ENCODE data around the gene PIH1D1.

PIH1D1 gene

DNA sequence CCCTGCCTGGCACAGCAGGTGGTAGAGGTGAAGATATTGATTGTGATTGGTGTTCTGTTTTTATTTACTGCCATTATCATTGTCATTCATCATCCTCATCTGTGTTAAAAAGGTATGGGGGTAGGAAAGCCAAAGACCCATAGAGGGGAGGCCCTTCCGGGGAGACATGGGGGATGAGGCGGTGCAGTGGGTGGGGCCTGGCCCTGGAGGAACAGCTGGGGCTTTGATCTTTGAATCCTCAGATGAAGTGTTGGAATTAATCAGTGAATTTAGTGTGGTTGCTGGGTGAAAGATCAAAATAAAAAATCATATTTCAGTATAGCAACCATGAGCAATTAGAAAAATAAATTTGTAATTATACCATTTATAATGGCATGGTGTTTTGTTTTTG lies 35.8 kb downstream of the PIH1D1 start:
- no peaks in the 10 kb centered on the region for H3K9me3 ChIP-seq (ENCODE audit: control insufficient read depth, insufficient read depth, low read length)
- peaks cover 3% of the 10 kb centered on the region; the same call in 1 of the 2 replicates for H3K4me1 ChIP-seq (ENCODE audit: insufficient read depth, low read length)
- H3K9ac ChIP-seq (ENCODE audit: low read depth, low read length): no peak overlapping the region
- H3K36me3 ChIP-seq (ENCODE audit: insufficient read depth, low read length): no peaks in the 10 kb centered on the region

DNA sequence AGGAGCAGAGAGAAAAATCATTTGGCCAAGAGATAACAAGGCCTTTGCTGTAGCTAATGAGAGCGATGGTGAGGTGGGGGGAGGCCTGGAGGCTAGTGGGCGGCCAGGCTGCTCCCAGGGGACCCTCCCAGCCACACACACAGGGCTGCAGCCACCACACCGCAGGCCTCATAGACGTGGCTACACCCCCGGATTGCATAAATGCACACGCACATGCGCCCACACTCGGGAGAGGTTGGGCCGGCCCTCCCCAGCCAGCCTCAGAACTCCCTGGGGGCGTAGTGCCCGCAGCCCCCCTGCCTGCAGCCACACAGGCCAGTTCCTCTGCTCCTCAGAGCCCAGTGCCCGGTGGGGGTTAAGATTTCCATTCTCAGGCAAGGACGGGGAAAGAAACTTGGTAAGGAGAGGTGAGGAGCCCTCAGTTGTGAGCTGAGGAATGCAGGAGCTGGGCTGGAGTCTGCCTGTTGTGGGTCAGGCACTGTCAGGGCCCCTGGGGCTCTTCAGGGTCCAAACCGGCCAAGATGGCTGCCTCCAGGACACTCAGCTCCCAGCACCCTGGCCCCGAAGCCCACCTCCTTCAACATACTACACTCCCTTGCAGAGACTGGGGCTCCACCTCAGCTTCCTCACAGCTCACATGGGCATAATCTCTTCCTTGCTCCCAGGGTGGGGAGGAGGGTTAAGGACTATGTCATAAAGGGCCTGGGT lies 36.4 kb downstream of the PIH1D1 start:
- H3K4me1 ChIP-seq (ENCODE audit: insufficient read depth, low read length): peaks cover under 1% of the 10 kb centered on the region; the same call in 1 of the 2 replicates
- H3K9me3 ChIP-seq (ENCODE audit: control insufficient read depth, insufficient read depth, low read length): no peaks in the 10 kb centered on the region
- H3K9ac ChIP-seq (ENCODE audit: low read depth, low read length): no peak overlapping the region
- H3K36me3 ChIP-seq (ENCODE audit: insufficient read depth, low read length): no peaks in the 10 kb centered on the region

DNA sequence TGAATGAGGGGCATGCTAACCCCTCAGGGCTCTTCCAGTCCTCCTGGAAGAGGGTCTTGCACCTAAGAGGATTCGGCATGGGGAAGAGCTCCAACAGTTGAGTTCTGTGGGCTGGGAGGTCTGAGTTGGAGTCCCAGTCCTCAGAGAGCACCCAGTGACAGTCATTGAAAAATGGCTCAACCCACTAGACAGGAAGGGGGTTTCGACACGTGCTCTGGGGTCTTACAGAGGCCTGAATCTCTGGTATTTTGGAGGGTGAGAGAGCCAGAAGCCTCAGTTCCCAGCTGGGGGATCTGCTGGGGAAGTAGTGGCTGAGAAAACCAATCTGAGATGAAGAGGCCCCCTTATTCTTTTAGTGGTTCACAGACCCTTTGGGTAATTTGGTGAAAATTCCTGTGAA lies 37.4 kb downstream of the PIH1D1 start:
- Histone ChIP-seq H3K9me3 (ENCODE audit: control insufficient read depth, insufficient read depth, low read length) (no peaks in the 10 kb centered on the region), H3K36me3 (ENCODE audit: insufficient read depth, low read length) (no peaks in the 10 kb centered on the region), H3K9ac (ENCODE audit: low read depth, low read length) (no peak overlapping the region), H3K4me1 (ENCODE audit: insufficient read depth, low read length) (no peaks in the 10 kb centered on the region; the same call in 1 of the 2 replicates)

DNA sequence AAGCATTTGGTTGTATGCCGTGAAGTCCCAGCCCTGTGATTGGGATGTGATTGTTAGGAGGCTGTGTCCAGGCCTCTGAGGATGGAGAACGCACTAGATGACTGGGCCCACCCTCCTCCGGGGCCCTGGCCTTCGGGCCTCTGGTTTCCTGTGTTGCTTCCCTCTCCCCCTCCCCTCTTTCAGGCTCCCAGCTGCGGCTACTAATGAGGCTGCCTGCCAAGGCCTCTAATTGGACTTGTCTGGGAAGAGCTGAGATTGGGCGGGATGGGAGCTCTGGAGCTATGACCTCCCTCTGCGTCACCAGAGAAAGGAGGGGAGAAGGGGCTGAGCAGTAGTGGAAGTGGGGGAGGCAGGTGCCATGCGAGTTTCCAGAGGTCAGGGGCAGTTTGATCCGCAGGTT lies 38.3 kb downstream of the PIH1D1 start:
- H3K9ac ChIP-seq (ENCODE audit: low read depth, low read length): no peak overlapping the region
- no peaks in the 10 kb centered on the region for H3K36me3 ChIP-seq (ENCODE audit: insufficient read depth, low read length)

DNA sequence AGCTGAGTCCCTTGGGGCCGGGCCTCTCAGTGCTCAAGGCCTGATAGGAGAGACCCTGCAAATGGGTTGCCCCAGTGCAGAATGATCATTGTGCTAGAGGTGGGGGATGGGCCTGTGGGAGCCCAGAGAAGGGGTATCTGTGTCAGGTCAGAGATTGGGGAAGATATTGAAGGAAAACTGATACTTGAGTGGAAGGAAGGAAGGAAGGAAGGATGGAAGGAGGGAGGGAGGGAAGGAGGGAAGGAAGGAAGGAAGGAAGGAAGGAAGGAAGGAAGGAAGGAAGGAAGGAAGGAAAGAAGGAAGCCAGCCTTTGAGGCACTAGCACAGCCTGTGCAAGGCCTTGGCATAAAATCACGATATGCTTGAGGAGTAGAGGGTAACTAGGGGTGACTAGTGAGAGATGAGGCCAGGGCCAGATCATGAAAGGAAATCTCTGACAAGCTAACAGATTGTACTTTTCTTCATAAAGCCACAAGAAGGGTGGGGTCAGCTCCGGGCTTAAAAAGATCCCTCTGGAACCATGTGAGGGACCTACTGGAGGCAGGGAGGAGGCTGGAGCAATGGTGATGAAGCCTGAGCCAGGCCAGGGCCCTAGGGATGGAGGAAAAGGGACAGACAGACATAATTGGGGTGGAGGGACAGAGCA lies 39.8 kb downstream of the PIH1D1 start:
- Histone ChIP-seq H3K36me3 (ENCODE audit: insufficient read depth, low read length) (no peaks in the 10 kb centered on the region), H3K9ac (ENCODE audit: low read depth, low read length) (no peak overlapping the region), H3K4me1 (ENCODE audit: insufficient read depth, low read length) (no peaks in the 10 kb centered on the region; the same call in 1 of the 2 replicates), H3K9me3 (ENCODE audit: control insufficient read depth, insufficient read depth, low read length) (no peaks in the 10 kb centered on the region)

More for the DNA sequence above, 38.3 kb downstream of the PIH1D1 start:
- H3K9me3 ChIP-seq (ENCODE audit: control insufficient read depth, insufficient read depth, low read length): no peaks in the 10 kb centered on the region
- no peaks in the 10 kb centered on the region; the same call in 1 of the 2 replicates for H3K4me1 ChIP-seq (ENCODE audit: insufficient read depth, low read length)

DNA sequence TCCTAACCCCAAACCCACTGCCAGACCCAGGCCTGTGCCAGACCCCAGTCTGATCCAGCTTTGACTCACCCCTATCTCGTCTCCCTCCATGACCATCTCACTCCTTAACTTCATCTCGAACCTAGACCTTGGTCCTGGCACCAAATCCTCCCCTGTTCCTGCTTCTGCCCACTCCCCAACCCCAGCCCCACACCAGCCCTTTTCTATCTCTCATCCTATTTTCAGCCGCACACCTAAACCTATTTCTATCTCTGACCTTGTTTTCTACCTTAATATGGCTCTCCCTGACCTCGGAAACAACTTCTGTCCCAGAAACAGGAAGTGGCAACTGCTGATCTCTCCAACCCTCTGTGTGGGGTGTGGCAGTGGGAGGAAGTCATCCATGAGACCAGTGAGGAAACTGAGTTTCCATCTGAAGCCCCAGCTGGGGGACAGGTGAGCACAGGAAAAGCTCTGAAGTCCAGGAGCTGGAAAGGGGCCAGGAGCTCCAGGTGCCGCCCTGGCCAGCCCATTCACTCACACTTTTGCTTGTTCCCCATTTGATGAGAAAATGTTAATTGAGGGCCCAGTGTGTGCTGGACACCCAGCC lies 42.1 kb downstream of the PIH1D1 start:
- no peaks in the 10 kb centered on the region; the same call in 1 of the 2 replicates for H3K4me1 ChIP-seq (ENCODE audit: insufficient read depth, low read length)
- H3K36me3 ChIP-seq (ENCODE audit: insufficient read depth, low read length): no peaks in the 10 kb centered on the region
- no peaks in the 10 kb centered on the region for H3K9me3 ChIP-seq (ENCODE audit: control insufficient read depth, insufficient read depth, low read length)
- no peak overlapping the region for H3K9ac ChIP-seq (ENCODE audit: low read depth, low read length)

DNA sequence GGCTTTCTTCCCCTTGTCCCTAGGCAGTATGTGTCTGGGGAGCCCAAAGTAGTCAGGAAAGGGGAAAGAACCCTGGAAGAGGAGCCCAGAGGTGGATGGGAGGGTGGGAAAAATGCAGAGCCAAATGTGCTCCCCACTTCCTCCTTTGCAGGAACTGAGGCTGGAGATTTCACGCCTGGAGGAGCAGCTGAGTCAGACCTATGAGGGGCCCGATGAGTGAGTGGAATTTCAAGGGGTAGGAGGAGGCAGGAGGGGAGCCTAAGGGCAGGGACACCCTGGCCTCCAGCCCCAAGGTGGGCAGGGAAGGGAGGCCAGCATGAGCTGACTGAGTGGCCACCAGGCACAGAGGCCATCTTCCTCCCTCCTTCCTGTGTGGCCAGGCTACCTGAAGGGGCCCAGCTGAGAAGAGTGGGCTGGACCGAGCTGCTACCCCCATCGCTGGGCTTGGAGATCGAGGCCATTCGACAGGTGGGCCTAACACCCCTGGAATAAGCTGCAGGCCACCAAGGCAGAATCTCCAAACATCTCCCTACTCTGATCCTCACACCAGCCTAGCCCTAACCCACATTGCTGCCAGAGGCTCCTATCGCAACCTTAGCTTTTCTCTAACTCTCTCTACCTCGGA lies 42.7 kb downstream of the PIH1D1 start:
- H3K4me1 ChIP-seq (ENCODE audit: insufficient read depth, low read length): no peaks in the 10 kb centered on the region; the same call in 1 of the 2 replicates
- no peak overlapping the region for H3K9ac ChIP-seq (ENCODE audit: low read depth, low read length)
- no peaks in the 10 kb centered on the region for H3K36me3 ChIP-seq (ENCODE audit: insufficient read depth, low read length)
- H3K9me3 ChIP-seq (ENCODE audit: control insufficient read depth, insufficient read depth, low read length): no peaks in the 10 kb centered on the region

DNA sequence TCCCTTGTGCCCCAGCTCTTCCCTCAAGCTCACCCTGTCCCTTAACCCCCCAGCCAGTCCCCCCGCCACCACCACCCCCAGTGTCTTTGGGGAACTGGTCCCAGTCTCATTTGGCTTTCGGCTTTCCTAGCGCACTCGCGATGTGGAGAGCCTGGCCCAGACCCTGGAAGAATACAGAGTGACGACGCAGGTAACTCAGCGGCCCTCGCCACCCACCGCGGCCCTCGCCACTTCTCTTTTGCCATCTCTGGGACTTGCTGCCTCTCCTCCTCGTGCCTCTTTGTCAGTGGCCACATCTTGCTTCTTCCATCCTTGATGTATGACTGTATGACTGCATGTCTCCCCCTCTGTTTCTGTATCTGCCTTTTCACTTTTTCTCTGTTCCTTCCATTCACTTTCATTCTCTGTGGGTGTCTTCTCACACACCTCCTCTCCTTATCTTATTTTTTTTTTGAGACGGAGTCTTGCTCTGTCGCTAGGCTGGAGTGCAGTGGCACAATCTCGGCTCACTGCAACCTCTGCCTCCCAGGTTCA lies 44.1 kb downstream of the PIH1D1 start:
- Histone ChIP-seq H3K4me1 (ENCODE audit: insufficient read depth, low read length) (peaks cover 3% of the 10 kb centered on the region; the same call in 1 of the 2 replicates), H3K36me3 (ENCODE audit: insufficient read depth, low read length) (no peaks in the 10 kb centered on the region), H3K9me3 (ENCODE audit: control insufficient read depth, insufficient read depth, low read length) (no peaks in the 10 kb centered on the region), H3K9ac (ENCODE audit: low read depth, low read length) (no peak overlapping the region)

DNA sequence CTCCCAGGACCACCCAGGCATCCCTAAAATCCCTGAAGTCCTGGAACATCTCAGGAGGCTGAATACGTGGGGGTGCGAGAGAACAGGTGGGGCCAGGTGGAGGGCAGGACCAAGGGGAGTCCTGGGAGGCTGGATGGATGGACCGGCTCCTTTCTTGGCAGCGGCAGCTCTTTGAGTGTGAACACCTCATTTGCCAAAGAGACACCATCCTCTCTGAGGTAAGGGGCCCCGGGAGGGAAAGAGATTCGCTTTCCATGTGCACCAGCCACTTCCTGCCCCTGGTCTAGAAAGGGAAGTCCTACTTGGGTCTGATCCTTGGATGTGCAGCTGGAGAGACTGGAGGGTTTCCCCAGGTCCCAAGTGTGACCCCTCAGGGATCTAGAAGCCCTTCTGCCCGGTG lies 44.5 kb downstream of the PIH1D1 start:
- Histone ChIP-seq H3K4me1 (ENCODE audit: insufficient read depth, low read length) (peaks cover 3% of the 10 kb centered on the region; the same call in 1 of the 2 replicates), H3K9me3 (ENCODE audit: control insufficient read depth, insufficient read depth, low read length) (no peaks in the 10 kb centered on the region), H3K9ac (ENCODE audit: low read depth, low read length) (no peak overlapping the region), H3K36me3 (ENCODE audit: insufficient read depth, low read length) (no peaks in the 10 kb centered on the region)

DNA sequence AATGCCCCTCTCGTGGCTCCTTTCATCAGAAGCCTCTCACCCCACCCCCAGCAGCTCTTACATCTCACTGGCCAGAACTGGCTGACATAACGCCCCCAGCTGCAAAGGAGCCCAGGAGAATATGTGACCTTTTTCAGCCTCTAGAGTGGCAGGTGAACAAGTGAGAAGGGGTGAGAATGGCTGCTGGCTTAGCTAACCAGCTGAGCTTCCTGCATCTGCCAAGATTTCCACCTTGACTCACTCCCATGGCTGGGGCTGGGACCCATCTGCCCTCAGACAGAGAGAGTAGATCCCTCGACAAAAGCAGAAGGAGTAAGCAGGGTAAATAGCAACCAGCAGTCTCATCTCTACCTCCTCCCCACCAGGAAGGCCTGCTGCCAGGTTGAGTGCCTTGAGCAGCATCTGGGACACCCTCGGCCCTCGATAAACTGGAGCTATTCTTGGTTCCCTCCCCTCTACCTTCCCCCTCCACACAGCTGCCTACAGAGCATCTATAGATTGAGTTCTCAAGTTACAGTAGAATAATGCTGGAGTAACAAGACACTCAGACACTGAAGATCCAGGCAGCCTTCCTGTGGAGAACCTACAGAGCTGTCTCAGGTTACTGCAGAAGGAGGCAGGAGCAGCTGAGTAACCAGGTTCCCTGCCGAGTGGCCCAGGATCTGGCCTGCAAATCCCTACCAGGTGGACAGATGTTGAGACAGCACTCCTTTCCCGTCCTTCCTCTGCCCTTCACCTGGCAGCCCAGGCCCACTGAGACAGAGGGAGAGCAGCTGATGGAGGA lies 48.0 kb downstream of the PIH1D1 start:
- Histone ChIP-seq H3K36me3 (ENCODE audit: insufficient read depth, low read length) (no peaks in the 10 kb centered on the region), H3K9ac (ENCODE audit: low read depth, low read length) (no peak overlapping the region), H3K9me3 (ENCODE audit: control insufficient read depth, insufficient read depth, low read length) (no peaks in the 10 kb centered on the region), H3K4me1 (ENCODE audit: insufficient read depth, low read length) (peaks cover 3% of the 10 kb centered on the region; the same call in 1 of the 2 replicates)

DNA sequence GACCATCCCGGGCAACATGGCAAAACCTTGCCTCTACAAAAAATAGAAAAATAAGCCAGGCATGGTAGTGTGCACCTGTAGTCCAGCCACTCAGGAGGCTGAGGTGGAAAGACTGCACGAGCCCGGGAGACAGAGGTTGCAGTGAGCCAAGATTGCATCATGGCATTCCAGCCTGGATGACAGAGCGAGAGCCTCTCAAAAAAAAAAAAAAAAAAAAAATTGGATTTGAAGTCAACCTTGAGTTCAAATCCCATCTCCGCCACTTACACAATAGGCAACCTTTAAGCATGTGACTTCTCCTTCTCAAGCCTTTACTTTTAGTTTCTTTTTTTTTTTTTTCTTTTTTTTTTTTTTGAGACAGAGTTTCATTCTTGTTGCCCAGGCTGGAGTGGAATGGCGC lies 51.6 kb downstream of the PIH1D1 start:
- Histone ChIP-seq H3K9ac (ENCODE audit: low read depth, low read length) (no peak overlapping the region), H3K9me3 (ENCODE audit: control insufficient read depth, insufficient read depth, low read length) (no peaks in the 10 kb centered on the region), H3K36me3 (ENCODE audit: insufficient read depth, low read length) (no peaks in the 10 kb centered on the region), H3K4me1 (ENCODE audit: insufficient read depth, low read length) (peaks cover 3% of the 10 kb centered on the region; the same call in 1 of the 2 replicates)

DNA sequence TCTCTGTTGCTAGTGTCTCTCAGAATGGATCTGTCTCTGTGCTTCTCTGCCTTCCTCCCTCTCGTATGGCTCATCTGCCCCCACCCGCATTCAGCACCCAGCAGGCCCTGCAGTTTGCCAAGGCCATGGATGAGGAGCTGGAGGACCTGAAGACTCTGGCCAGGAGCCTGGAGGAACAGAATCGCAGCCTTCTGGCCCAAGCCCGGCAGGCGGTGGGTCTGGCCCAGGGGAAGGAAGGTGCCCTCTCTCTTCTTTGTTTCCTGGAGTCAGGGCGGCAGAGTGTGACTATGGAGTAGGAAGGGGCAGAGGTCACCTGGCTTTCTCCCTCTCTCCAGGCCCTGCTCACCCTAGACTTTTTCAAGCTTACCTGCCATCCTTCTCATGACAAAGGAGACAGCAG lies 52.7 kb downstream of the PIH1D1 start:
- Histone ChIP-seq H3K9ac (ENCODE audit: low read depth, low read length) (no peak overlapping the region), H3K9me3 (ENCODE audit: control insufficient read depth, insufficient read depth, low read length) (no peaks in the 10 kb centered on the region), H3K36me3 (ENCODE audit: insufficient read depth, low read length) (no peaks in the 10 kb centered on the region), H3K4me1 (ENCODE audit: insufficient read depth, low read length) (peaks cover 9% of the 10 kb centered on the region; the same call in 1 of the 2 replicates)

DNA sequence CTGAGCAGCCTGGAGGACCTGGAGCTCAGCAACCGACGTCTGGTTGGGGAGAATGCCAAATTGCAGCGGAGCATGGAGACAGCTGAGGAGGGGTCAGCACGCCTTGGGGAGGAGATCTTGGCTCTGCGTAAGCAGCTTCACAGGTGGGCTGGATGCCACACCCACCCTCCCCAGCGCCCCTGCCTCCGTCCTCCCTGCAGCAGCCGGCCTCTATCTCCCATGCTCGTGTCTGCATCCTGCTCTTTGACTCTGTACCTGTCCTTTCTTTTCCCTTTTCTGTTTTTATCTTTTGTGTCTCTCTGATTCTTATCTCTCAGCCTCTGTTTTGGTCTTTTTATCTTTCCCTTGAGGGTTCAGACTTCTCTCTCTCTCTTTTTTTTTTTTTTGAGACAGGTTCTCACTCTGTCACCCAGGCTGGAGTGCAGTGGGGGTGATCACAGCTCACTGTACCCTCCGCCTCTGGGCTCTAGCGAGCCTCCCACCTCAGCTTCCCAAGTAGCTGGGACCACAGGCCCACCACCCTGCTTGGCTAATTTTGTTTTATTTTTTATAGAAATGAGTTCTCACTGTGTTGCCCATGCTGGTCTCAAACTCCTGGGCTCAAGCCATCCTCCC lies 53.5 kb downstream of the PIH1D1 start:
- no peaks in the 10 kb centered on the region for H3K9me3 ChIP-seq (ENCODE audit: control insufficient read depth, insufficient read depth, low read length)
- no peak overlapping the region for H3K9ac ChIP-seq (ENCODE audit: low read depth, low read length)
- peaks cover 6% of the 10 kb centered on the region; the same call in 1 of the 2 replicates for H3K4me1 ChIP-seq (ENCODE audit: insufficient read depth, low read length)
- no peaks in the 10 kb centered on the region for H3K36me3 ChIP-seq (ENCODE audit: insufficient read depth, low read length)

Data from ES-I3 (cell line).